EL (cell line): ENCODE results near the gene PXMP4.

Source experiments
- DNase-seq: peaks from one replicate; pipeline ENCODE4 v3.0.0-alpha.2; 2016

PXMP4 gene

DNA sequence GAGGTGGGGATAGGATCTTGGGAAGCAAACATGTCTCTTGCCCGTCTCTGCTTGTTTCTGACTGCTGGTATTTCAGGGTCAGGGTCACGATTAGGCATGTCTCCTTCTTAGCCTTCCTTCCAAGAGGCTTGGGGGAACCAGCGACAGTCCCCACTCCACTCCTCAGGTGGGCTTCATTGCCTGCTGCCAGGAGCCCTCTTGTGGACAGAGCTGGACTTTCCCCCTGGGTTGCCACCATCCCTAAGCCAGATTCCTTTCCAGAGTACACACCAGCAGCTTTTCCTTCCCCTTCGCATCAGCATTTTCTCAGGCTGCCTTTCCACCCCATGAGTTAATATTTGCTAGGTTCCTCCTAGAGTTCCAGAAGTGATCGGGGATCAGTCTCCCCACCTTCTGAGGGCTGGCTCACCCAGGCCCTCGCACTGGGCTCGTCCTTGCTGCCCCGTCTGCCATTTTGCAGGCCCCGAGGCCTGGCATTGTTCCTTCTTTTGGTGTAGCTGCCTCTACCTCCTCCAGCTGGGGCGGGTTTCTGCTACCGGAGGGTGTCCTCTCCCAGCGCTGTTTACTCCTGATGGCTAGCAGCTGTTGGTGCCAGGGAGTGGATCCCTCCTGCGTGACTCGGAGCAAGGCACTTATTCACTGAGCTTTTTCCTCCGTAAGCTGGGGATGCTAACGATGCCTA lies 66.8 kb downstream of the PXMP4 start:
- DNase-seq = peak; percentile 71
